Trophoblast cell (in vitro differentiated cells and primary cell): ENCODE measurements around the gene CAND2.

ENCODE experiments used
- DNase-seq, 2 donors: peaks; one replicate each; pipeline ENCODE4 v3.0.0-alpha.2; 2016
- H2AFZ ChIP-seq: 2 replicates; pipeline ENCODE4 v1.6.1; 2013; ENCODE audit warnings: low read length, moderate library complexity, mild to moderate bottlenecking; ENCODE audit not compliant: insufficient read depth, poor library complexity
- H2AK5ac ChIP-seq: 2 replicates; pipeline ENCODE4 v1.6.1; 2013; ENCODE audit warnings: mild to moderate bottlenecking, low read length
- H2BK120ac ChIP-seq: 2 replicates; pipeline ENCODE4 v1.6.1; 2013; ENCODE audit warnings: low read length, mild to moderate bottlenecking, moderate library complexity; ENCODE audit not compliant: insufficient read depth, poor library complexity
- H2BK12ac ChIP-seq: 2 replicates; pipeline ENCODE4 v1.6.1; 2013; ENCODE audit warnings: mild to moderate bottlenecking, low read length, moderate library complexity
- H2BK5ac ChIP-seq: 2 replicates; pipeline ENCODE4 v1.6.1; 2013; ENCODE audit warnings: low read length, low read depth, moderate library complexity, mild to moderate bottlenecking; ENCODE audit not compliant: poor library complexity
- H3K14ac ChIP-seq: 2 replicates; pipeline ENCODE4 v1.6.1; 2013; ENCODE audit warnings: mild to moderate bottlenecking, low read length
- H3K18ac ChIP-seq: 2 replicates; pipeline ENCODE4 v1.6.1; 2013; ENCODE audit warnings: mild to moderate bottlenecking, low read length
- H3K23ac ChIP-seq: 2 replicates; pipeline ENCODE4 v1.6.1; 2013; ENCODE audit warnings: low read length
- H3K27ac ChIP-seq: 2 replicates; pipeline ENCODE4 v1.5.1; 2013; ENCODE audit warnings: low read depth, mild to moderate bottlenecking, inconsistent platforms, low read length, moderate library complexity
- H3K27me3 ChIP-seq: 2 replicates; pipeline ENCODE4 v1.6.1; 2013; ENCODE audit warnings: inconsistent platforms, mild to moderate bottlenecking, low read length, moderate library complexity; ENCODE audit not compliant: insufficient read depth
- H3K36me3 ChIP-seq, 2 experiments: 1 replicate in 1 of 2; 2 replicates in 1 of 2; pipeline ENCODE4 v1.6.1; 2013; ENCODE audit warnings: low read length in 2 of 2, mild to moderate bottlenecking in 2 of 2, moderate library complexity in 1 of 2; ENCODE audit not compliant: insufficient read depth in 2 of 2, control insufficient read depth in 1 of 2
- H3K4ac ChIP-seq: 2 replicates; pipeline ENCODE4 v1.6.1; 2013; ENCODE audit warnings: low read depth, mild to moderate bottlenecking, low read length, moderate library complexity
- H3K4me1 ChIP-seq, 2 experiments: 1 replicate in 1 of 2; 2 replicates in 1 of 2; pipeline ENCODE4 v1.6.1; 2013; ENCODE audit warnings: low read length in 2 of 2, mild to moderate bottlenecking in 2 of 2, moderate library complexity in 1 of 2; ENCODE audit not compliant: insufficient read depth in 2 of 2, control insufficient read depth in 1 of 2
- H3K4me2 ChIP-seq: 2 replicates; pipeline ENCODE4 v1.6.1; 2013; ENCODE audit warnings: inconsistent platforms, mild to moderate bottlenecking, low read length, moderate library complexity
- H3K4me3 ChIP-seq: 2 replicates; pipeline ENCODE4 v1.5.1; 2013; ENCODE audit warnings: mild to moderate bottlenecking, low read depth, low read length, inconsistent platforms
- H3K79me1 ChIP-seq: one replicate; pipeline ENCODE4 v1.6.1; 2013; ENCODE audit warnings: low read length
- H3K79me2 ChIP-seq: 2 replicates; pipeline ENCODE4 v1.6.1; 2013; ENCODE audit warnings: low read length, mild to moderate bottlenecking; ENCODE audit not compliant: control insufficient read depth, insufficient read depth, poor library complexity
- H3K9ac ChIP-seq: 2 replicates; pipeline ENCODE4 v1.6.1; 2013; ENCODE audit warnings: mild to moderate bottlenecking, low read length
- H3K9me3 ChIP-seq: 2 replicates; pipeline ENCODE4 v1.6.1; 2013; ENCODE audit warnings: low read depth, mild to moderate bottlenecking, control low read depth, inconsistent platforms, low read length; ENCODE audit not compliant: insufficient read depth
- H4K12ac ChIP-seq: 2 replicates; pipeline ENCODE4 v1.6.1; 2013; ENCODE audit warnings: low read depth, mild to moderate bottlenecking, low read length, moderate library complexity
- H4K8ac ChIP-seq: 2 replicates; pipeline ENCODE4 v1.6.1; 2013; ENCODE audit warnings: low read depth, mild to moderate bottlenecking, low read length, moderate library complexity
- H4K91ac ChIP-seq: one replicate; pipeline ENCODE4 v1.6.1; 2013; ENCODE audit warnings: low read depth, mild to moderate bottlenecking, low read length, moderate library complexity
- WGBS: extraction: QIAGEN DNeasy Blood & Tissue Kit; methylation state at CpG from one replicate; pipeline ENCODE4 v1.1.7; 2013; ENCODE audit warnings: missing lambda C conversion rate; ENCODE audit not compliant: insufficient read length, insufficient coverage; ENCODE audit errors: extremely low coverage; 5-methylcytosine and 5-hydroxymethylcytosine counted together

CAND2 gene

GRCh38 chr3:12807601-12808359, 11.3 kb downstream of the CAND2 start:
- no peak overlapping the region for H3K4ac ChIP-seq
- no CpG with 5 or more reads among the region's 7 CpGs for WGBS
- no peak overlapping the region for H2AK5ac ChIP-seq
- H2AFZ ChIP-seq = no peak overlapping the region
- no peak overlapping the region for H2BK5ac ChIP-seq
- H3K9me3 ChIP-seq = no peaks in the 10 kb centered on the region
- peaks cover 3% of the 10 kb centered on the region for H3K79me1 ChIP-seq
- H3K36me3 ChIP-seq = no peaks in the 10 kb centered on the region
- H3K27ac ChIP-seq = no peak overlapping the region
- DNase-seq = no peak
- no peak overlapping the region for H4K8ac ChIP-seq
- peaks cover 3% of the 10 kb centered on the region for H3K79me2 ChIP-seq
- H3K4me3 ChIP-seq = no peak overlapping the region
- no peaks in the 10 kb centered on the region for H3K27me3 ChIP-seq
- H3K9ac ChIP-seq = no peak overlapping the region
- H3K14ac ChIP-seq = no peak overlapping the region
- no peak overlapping the region for H3K4me2 ChIP-seq
- H2BK120ac ChIP-seq = no peak overlapping the region
- H3K4me1 ChIP-seq = peaks cover 0 to 4% of the 10 kb centered on the region in 2 experiments
- no peak overlapping the region for H2BK12ac ChIP-seq
- no peak overlapping the region for H4K91ac ChIP-seq
- H3K18ac ChIP-seq = no peak overlapping the region
- H3K23ac ChIP-seq = no peak overlapping the region
- no peak overlapping the region for H4K12ac ChIP-seq

GRCh38 chr3:12808587-12808986, 12.1 kb downstream of the CAND2 start:
- no peak overlapping the region for H3K4ac ChIP-seq
- WGBS = no CpG with 5 or more reads among the region's 2 CpGs
- H3K36me3 ChIP-seq = no peaks in the 10 kb centered on the region
- H3K27me3 ChIP-seq = no peaks in the 10 kb centered on the region
- H3K9ac ChIP-seq = no peak overlapping the region
- no peak overlapping the region for H2BK5ac ChIP-seq
- no peak overlapping the region for H3K4me2 ChIP-seq
- H3K79me2 ChIP-seq = peaks cover 3% of the 10 kb centered on the region
- H3K14ac ChIP-seq = no peak overlapping the region
- H2AK5ac ChIP-seq = no peak overlapping the region
- H3K23ac ChIP-seq = no peak overlapping the region
- H3K79me1 ChIP-seq = peaks cover 3% of the 10 kb centered on the region
- no peak overlapping the region for H2BK12ac ChIP-seq
- H3K18ac ChIP-seq = no peak overlapping the region
- H3K9me3 ChIP-seq = no peaks in the 10 kb centered on the region
- no peak overlapping the region for H4K8ac ChIP-seq
- no peak overlapping the region for H4K12ac ChIP-seq
- DNase-seq = no peak
- H3K4me3 ChIP-seq = no peak overlapping the region
- H2BK120ac ChIP-seq = no peak overlapping the region
- no peak overlapping the region for H4K91ac ChIP-seq
- no peak overlapping the region for H3K27ac ChIP-seq
- no peak overlapping the region for H2AFZ ChIP-seq
- H3K4me1 ChIP-seq = peaks cover 0 to 4% of the 10 kb centered on the region in 2 experiments

GRCh38 chr3:12809001-12809400, 12.5 kb downstream of the CAND2 start:
- Histone ChIP-seq H4K8ac (no peak overlapping the region), H3K4me1 (peaks cover 0 to 4% of the 10 kb centered on the region in 2 experiments), H3K14ac (no peak overlapping the region), H3K4ac (no peak overlapping the region), H2AFZ (no peak overlapping the region), H3K18ac (no peak overlapping the region), H4K91ac (no peak overlapping the region), H3K27ac (no peak overlapping the region), H3K9ac (no peak overlapping the region), H3K79me1 (peaks cover 3% of the 10 kb centered on the region), H3K4me3 (no peak overlapping the region), H2BK120ac (no peak overlapping the region), H3K79me2 (peaks cover 3% of the 10 kb centered on the region), H3K4me2 (no peak overlapping the region), H3K9me3 (no peaks in the 10 kb centered on the region), H2AK5ac (no peak overlapping the region), H2BK5ac (no peak overlapping the region), H3K23ac (no peak overlapping the region), H3K36me3 (no peaks in the 10 kb centered on the region), H2BK12ac (no peak overlapping the region), H4K12ac (no peak overlapping the region), H3K27me3 (no peaks in the 10 kb centered on the region)
- DNase-seq = no peak
- no CpG with 5 or more reads among the region's 3 CpGs for WGBS

- Histone ChIP-seq H2BK120ac (no peak overlapping the region), H2AFZ (no peak overlapping the region), H3K27ac (no peak overlapping the region), H3K79me1 (peaks cover 3% of the 10 kb centered on the region), H3K4me3 (no peak overlapping the region), H3K9me3 (no peaks in the 10 kb centered on the region), H4K12ac (no peak overlapping the region), H3K4ac (no peak overlapping the region), H3K9ac (no peak overlapping the region), H2BK12ac (no peak overlapping the region), H2AK5ac (no peak overlapping the region), H3K23ac (no peak overlapping the region), H3K4me2 (peak overlapping the region; percentile 87), H3K36me3 (no peaks in the 10 kb centered on the region), H4K91ac (no peak overlapping the region), H3K14ac (no peak overlapping the region), H3K4me1 (peaks cover 0 to 4% of the 10 kb centered on the region in 2 experiments), H3K79me2 (peaks cover 3% of the 10 kb centered on the region), H2BK5ac (no peak overlapping the region), H4K8ac (no peak overlapping the region), H3K18ac (no peak overlapping the region), H3K27me3 (no peaks in the 10 kb centered on the region)
- no CpG with 5 or more reads among the region's 5 CpGs for WGBS
- DNase-seq = no peak
Measured at GRCh38 chr3:12809435-12809834, 13.0 kb downstream of the CAND2 start.
